NOMO-1 (cell line): ENCODE results near the gene KIF1A.

Source experiments
- DNase-seq, 2 experiments: peaks; one replicate each; lab custom pipeline; 2025; ENCODE audit not compliant: unreplicated experiment in 2 of 2; lab: John Stamatoyannopoulos, UW

The KIF1A gene

DNA sequence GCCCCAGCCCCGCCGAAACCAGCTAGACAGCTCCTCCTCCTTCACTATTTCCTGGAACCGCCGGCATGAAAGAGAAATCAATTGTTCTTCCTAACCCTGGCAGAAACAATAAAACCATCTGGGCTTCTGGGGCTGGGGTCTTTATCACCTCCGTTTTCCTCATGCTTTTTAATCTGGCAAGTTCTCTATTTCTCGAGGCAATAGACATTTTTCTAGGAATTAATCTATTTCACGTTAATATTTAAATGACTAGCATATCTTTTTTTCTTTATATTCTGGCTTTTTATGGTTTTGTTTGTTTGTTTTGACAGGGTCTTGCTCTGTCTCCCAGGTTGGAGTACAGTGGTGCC, 1.4 kb upstream of the KIF1A start:
- no peak for DNase-seq

GRCh38 chr2:240820607-240821428, 799 bp upstream of the KIF1A start:
- DNase-seq: no peak

- DNase-seq: no peak
Observed at GRCh38 chr2:240819126-240819857, 727 bp downstream of the KIF1A start.

DNA sequence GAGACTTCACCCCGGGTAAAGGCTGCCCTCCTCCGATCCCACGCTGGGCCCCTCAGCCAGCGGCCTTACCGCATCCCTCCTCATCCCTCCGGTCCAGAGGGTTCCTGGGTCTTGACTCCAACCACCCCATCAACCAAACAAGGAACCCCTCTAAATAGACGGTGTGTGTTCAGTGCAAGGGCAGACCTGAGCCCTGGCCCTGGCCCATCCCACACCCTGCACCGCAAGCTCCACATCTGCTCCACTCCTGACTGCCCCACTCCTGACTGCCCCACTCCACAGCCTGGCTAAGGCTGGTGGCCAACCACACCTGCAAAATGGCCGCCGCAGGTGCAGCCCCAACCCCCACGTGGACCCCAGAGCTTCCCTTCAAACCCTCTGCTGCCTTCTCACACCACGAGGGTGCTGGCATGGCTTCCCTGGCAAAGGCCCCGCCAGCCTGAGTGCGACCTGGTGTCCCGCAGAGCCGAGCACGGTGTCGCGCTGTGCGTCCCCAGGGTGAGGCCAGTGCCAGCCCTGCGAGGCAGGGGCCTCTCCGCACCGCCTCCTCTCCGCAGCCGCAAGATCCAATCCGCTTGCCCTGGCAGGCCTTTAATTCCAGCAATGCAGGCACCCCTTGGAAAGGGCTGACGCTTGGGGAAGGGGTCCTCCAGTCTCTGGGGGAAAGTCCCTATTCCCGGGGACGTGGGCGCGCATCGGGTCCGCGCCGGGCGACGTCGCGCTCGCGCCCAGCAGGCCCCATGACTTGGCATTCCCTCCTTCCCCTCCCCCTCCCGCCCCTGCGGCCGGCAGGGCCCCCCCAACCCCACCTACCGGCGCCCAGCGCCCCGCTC, 1.5 kb downstream of the KIF1A start:
- no peak for DNase-seq

- DNase-seq: no peak
Observed at GRCh38 chr2:240817496-240818292, 2.3 kb downstream of the KIF1A start.

GRCh38 chr2:240816584-240817495, 3.2 kb downstream of the KIF1A start:
- no peak for DNase-seq

DNA sequence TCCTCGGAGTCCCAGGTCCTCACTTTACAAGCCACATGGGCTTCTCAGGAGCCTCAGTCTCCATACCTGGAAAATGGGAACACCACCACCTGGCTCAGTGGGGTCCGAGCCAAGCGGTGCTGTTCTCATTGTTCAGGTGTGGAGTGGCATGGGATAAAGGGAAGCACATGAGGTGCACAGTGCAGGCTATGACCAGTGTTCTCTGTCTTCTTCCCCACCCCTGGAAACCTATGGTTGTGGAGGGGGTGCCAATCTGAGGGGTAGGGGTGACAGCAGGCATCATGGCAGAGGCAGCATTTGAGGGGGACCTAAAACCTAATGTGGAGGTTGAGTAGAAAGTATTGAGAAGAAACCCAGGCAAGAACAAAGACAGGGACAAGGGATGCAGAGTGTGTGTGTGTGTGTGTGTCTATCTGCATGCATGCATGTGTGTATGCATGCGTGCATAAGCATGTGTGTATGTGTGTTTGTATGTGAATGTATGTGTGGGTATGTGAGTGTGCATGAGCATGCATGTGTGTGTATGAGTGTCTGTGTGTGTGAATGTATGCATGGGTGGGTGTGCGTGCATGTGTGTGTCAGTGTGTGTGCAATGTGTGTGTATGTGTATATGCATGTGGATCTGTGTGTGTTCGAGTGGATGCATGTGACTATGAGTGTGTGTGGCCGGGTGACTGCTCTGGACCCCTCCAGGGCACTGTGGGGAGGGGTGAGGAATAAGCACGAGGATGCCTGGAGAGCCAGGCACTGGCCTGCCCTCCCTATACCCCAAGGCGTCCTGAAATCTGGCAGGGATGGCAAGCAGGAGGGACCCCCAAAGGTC, 4.0 kb downstream of the KIF1A start:
- no peak for DNase-seq

GRCh38 chr2:240814946-240815760, 4.9 kb downstream of the KIF1A start:
- DNase-seq: no peak

DNA sequence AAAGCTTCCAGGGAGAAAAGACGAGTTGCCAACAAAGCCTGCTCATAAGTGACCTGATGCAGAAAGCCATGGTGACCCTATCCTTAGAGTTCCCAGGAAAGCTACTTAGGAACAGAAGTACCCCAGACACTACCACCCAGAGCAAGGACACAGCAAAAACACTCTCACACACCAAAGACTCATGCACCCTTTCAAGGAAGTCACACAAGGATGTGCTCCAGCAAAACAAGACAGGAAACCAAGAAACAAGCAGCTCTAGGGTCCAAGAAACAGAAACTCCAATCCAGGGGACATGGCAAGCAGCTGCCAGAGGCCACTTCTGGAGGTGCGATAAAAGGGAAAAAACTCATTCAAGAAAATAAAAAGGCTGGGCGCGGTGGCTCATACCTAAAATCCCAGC, 5.7 kb downstream of the KIF1A start:
- DNase-seq: no peak

DNA sequence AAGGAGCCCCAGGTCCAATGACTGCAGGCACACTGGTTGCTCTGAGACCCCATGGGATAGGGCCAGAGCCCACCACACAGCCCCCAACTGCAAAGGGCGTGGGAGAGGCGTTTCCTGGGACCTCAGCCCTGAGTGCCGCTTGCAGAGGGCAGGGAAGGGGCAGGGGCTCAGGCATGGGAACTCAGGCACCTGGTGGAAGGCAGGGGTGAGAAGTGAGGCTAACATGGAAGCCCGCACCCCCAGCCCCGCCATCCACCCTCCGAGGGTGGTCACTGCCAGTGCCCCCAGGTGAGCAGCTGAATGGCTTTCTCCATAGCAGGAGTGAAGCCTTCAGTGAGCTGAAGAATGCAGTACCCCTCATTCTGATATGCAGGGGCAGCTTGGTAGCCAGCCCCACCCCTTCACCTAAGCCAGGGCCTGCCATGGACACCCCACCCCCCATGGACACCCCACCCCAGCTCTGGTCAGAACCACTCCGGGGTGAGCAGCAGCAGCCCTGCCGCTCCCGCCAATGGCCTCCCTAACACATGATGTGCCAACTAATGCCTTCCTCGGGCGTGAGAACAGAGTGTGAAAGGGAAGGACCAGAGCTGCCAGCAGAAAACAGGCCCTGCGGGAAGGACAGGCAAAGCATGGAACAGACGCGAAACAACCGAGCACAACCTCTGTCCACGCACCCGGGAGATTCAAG, 6.6 kb downstream of the KIF1A start:
- no peak for DNase-seq

- no peak for DNase-seq
Observed at GRCh38 chr2:240812721-240813120, 7.3 kb downstream of the KIF1A start.

DNA sequence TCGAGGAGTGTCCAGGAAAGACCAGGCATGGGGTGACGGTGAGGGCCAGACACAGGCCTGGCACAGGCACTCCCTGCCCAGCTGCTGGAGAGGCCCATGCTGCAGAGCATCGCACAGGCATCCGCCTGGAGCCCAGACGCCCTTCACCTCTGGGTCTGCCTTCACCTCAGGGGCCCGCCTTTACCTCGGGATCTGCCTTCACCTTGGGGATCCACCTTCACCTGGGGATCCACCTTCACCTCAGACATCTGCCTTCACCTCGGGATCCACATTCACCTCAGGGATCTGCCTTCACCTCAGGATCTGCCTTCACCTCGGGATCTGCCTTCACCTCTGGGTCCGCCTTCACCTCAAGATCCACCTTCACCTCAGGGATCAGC, 7.7 kb downstream of the KIF1A start:
- DNase-seq: no peak

DNA sequence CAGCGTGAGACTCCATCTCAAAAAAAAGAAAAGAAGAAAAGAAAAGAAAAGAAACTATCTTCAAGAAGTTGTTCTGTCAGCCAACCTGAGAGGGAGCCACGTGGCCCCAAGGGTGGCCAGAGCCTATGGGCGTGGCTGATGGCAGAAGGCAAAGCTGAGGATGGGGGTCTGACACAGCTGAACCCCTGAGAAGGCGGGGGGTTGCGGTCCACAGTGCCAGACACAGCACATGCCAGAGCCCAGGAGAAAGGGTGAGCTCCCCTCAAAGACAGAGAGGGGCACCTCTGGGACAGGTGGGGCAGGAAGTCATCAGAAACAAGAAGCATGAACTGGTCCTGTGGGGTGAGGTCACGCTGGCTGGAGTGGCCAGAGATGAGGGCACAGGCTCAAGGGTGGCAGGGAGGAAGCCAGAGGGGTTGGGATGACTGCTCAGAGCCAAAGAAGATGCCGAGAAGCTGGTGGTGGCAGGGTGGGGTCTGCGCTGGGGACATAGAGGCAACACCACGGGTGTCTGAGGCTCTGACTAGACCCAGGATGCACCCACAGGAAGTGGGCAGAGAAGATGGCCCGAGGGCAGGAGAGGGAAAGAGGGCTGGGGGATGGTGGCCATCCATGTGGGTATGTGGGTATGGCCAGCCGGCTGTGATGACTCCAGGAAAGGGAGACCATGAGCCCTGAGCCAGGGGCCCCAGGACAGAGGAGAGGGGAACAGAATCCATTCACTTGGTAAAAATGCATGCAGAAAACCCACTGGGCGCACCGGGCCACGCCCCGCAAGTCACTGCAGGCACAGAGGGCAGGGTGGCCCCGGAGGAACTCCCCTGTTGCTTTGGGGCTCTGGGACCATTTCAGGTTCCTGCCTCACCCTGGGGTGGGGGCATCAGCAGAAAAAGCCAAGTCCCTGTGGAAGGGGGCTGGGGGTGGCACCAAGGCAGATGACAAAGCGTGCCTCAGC, 8.4 kb downstream of the KIF1A start:
- no peak for DNase-seq

DNA sequence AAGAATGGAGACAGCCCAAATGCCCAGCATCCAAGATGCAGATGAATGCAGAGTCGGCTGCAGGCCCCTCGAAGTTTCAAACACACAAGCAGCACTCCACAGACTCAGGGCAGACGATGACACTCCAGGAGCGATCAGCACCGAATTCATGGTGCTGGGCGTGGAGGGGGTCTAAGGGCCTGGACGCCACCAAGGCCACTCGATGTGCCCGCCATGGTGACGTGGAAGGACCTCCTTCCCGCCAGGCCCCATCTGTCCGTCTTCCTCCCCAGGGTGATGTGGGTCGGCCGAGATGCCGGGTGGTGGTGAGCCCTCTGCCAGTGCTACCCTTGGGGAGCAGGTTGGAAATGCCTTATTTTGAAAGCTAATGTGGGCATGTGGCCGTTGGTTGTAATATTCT, 9.4 kb downstream of the KIF1A start:
- no peak for DNase-seq

DNA sequence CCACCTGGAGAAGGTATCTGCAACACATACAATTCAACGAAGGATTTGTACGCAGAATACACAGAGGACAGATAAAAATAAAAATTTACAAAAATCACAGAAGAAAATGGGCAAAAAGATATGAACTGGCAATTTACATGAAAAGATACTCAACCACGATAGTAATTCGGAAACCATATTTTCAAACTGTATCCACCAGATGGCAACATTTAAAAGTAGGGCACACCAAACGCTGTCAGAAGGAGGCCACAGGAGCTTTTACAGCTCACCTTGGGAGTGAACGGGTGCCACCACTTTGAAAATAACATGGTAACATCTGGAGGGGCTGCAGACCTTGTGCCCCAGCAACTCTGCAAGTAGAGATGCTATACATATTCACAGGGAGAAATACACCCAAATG, 9.8 kb downstream of the KIF1A start:
- no peak for DNase-seq

DNA sequence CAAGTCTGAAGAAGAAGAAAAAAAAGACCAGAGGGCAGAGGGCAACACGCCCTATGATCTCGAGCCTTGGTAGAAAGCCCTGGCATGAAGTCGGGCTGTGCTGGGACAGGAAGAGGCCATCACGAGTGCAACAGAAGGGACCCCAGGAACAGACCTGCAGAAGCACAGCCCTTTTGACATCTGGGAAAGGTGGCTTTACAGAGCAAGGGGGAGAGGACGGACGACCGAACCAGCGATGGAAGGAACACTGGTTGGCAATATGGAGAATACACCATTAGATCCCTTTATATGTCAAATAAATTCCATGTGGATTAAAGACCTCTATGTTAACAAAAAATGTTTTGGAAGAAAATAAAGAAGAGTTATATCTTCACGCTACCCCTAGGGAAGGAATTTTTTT, 10.7 kb downstream of the KIF1A start:
- no peak for DNase-seq
